ENCODE results near the gene ACTL10. TPM values are rescaled to one million over a fixed set of nuclear protein-coding genes. Genes with fewer than 3 reads are reported as not detected.

ACTL10 gene
- total and polyA plus RNA-seq, 2 of the 13 experiments (the other 11 are each of a cell fraction or from before 2014, with no cell fraction given) = not detected

GRCh38 chr20:33686100-33686983 is 19.6 kb downstream of the ACTL10 start, which contains the start of gene E2F1 (continued):
- peak; percentile 97; the same call in 1 of the 2 replicates for TF ChIP-seq TMF1 (CRISPR knock-in tag; IDR thresholded peaks at IDR 0.05; ENCODE audit: low read depth)
- 0 out of 2 replicates have a peak, but pooled peaks have one; percentile 7 for TF ChIP-seq ZNF770 (CRISPR knock-in tag; IDR thresholded peaks at IDR 0.05)
- TF ChIP-seq NR2F6 (IDR thresholded peaks at IDR 0.05) = no peak
- TF ChIP-seq NR2F6 (CRISPR knock-in tag; IDR thresholded peaks at IDR 0.05) = 0 out of 2 replicates have a peak, but pooled peaks have one; percentile 4
- no peak for TF ChIP-seq ZFP62 (CRISPR knock-in tag; IDR thresholded peaks at IDR 0.05)
- TF ChIP-seq CEBPB (IDR thresholded peaks at IDR 0.05; ENCODE audit: borderline replicate concordance, low read depth, low read length) = no peak
- peak; percentile 100 for TF ChIP-seq TFDP2 (CRISPR knock-in tag; IDR thresholded peaks at IDR 0.05)
- TF ChIP-seq SMC3 (IDR thresholded peaks at IDR 0.05; ENCODE audit: low read length) = no peak
- no peak for TF ChIP-seq ZBTB40 (IDR thresholded peaks at IDR 0.05)
- peak; percentile 53 for TF ChIP-seq ZBTB40 (CRISPR knock-in tag; IDR thresholded peaks at IDR 0.05)
- TF ChIP-seq SATB2 (CRISPR knock-in tag; IDR thresholded peaks at IDR 0.05) = no peak; the same call in 1 of the 2 replicates
- TF ChIP-seq ZNF879 (CRISPR knock-in tag; IDR thresholded peaks at IDR 0.05) = no peak; the same call in 1 of the 2 replicates
- TF ChIP-seq HBP1 (CRISPR knock-in tag; IDR thresholded peaks at IDR 0.05; ENCODE audit: low read depth) = peak; percentile 29; the same call in 1 of the 2 replicates
- TF ChIP-seq CAMTA2 (CRISPR knock-in tag; IDR thresholded peaks at IDR 0.05; ENCODE audit: borderline replicate concordance) = 0 out of 2 replicates have a peak, but pooled peaks have one; percentile 23
